Vagina (tissue), 2 donors: Measurements from ENCODE around the gene CCPG1. TPM values are rescaled to one million over a fixed set of nuclear protein-coding genes. Genes with fewer than 3 reads are reported as not detected.

Experiments
- DNase-seq, 2 donors: peaks; one replicate each; pipeline ENCODE4 v3.0.0-alpha.2; 2017; ENCODE audit errors: extremely low spot score in 2 of 2
- H3K27ac ChIP-seq: fragments of 200-600 bp; sonication (generic); one replicate; pipeline ENCODE4 v1.5.1; 2019
- H3K27me3 ChIP-seq: fragments of 200-600 bp; sonication (generic); one replicate; pipeline ENCODE4 v1.5.1; 2019
- H3K36me3 ChIP-seq, 2 donors: fragments of 200-600 bp; sonication (generic); one replicate each; pipeline ENCODE4 v1.5.1; 2017 to 2019
- H3K4me1 ChIP-seq: fragments of 200-600 bp; sonication (generic); one replicate; pipeline ENCODE4 v1.5.1; 2019
- H3K4me3 ChIP-seq, 2 donors: fragments of 200-600 bp; sonication (generic); 1 replicate in 1 of 2; 2 replicates in 1 of 2; pipeline ENCODE4 v1.5.1; 2016 to 2019
- H3K9me3 ChIP-seq: fragments of 200-600 bp; sonication (generic); one replicate; pipeline ENCODE4 v1.5.1; 2019
- POLR2A ChIP-seq, 2 donors: fragments of 450-650 bp; IDR thresholded peaks; one replicate each; pipeline ENCODE4 v1.6.1; 2017; ENCODE audit warnings: antibody characterized with exemption in 2 of 2, mild to moderate bottlenecking in 2 of 2, moderate library complexity in 2 of 2
- POLR2AphosphoS5 ChIP-seq, 2 donors: sonication (generic); formaldehyde crosslinking; IDR thresholded peaks; one replicate each; pipeline ENCODE4 v1.9.0; 2017; ENCODE audit warnings: antibody characterized with exemption in 2 of 2, mild to moderate bottlenecking in 2 of 2, low read depth in 1 of 2; ENCODE audit not compliant: insufficient read depth in 1 of 2
- intact Hi-C: fragments of 100-400 bp; cut with DNase I; formaldehyde crosslinking; loops from one replicate; pipeline ENCODE4 v1.15.1; 2023
- total RNA-seq: library from RNA; depleted of rRNA; stranded (reverse); fragments of >200 nt; gene quantifications from one replicate; pipeline ENCODE4 v1.2.3, GENCODE V29; 2016
- TF ChIP-seq, protein P1 (sequence below), 3 experiments: fragments of 450-650 bp in 2 of 3; fragments of 200-600 bp in 1 of 3; sonication (generic) in 1 of 3; IDR thresholded peaks; one replicate each; pipeline ENCODE4 v1.5.1; 2017 to 2019; ENCODE audit warnings: antibody characterized with exemption in 3 of 3, mild to moderate bottlenecking in 2 of 3, moderate library complexity in 2 of 3

Gene CCPG1
- total RNA-seq, 1 donor from 2014 or later = 23.1 TPM

DNA sequence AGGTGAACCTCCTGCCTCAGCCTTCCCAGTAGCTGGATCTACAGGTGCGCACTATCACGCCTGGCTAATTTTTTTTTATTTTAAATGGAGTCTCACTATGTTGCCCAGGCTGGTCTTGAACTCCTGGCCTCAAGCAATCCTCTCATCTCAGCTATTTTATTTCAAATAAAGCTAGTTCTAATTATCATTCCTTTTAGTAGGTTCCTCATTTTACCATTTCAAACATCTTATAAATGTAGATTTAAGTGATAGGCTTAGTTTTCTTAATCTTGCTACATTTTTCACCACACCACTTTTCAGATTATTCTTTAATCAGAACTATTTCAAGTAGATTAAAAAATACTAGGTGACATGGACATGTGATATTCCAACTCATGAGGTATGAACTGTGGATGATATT lies 58.9 kb downstream of the CCPG1 start:
- Histone ChIP-seq H3K27me3 (no peaks in the 10 kb centered on the region), H3K4me3 (no peak overlapping the region), H3K4me1 (peaks cover 4% of the 10 kb centered on the region), H3K36me3 (peaks cover 0 to 8% of the 10 kb centered on the region in 2 donors), H3K9me3 (no peaks in the 10 kb centered on the region), H3K27ac (no peak overlapping the region)
- DNase-seq = no peak
- intact Hi-C loops = no loop called here
- TF ChIP-seq POLR2AphosphoS5 (IDR thresholded peaks at IDR 0.05; ENCODE audit: insufficient read depth in 1 of 2, low read depth in 1 of 2) = no peak

DNA sequence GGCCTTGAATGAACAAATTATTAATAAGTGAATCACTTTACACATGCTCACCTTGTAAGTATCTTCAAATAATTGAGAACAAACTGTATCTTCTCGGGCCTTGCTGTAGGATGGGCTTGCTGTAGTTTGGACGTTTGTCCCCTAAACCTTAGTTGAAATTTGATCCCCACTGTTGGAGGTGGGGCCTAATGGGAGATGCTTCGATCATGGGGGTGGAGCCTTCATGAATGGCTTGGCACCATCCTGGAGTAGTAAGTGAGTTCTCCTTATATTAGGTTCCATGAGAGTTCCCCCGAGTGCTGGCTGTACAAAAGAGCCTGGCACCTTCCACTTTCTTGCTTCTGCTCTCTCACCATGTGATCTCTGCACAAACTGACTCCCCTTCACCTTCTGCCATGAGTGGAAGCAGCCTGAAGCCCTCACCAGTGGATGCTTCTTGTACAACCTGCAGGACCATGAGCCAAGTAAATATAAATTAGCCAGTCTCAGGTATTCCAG lies 59.8 kb downstream of the CCPG1 start:
- DNase-seq = no peak
- Histone ChIP-seq H3K4me1 (peaks cover 13% of the 10 kb centered on the region), H3K27ac (no peak overlapping the region), H3K4me3 (no peak overlapping the region), H3K9me3 (no peaks in the 10 kb centered on the region), H3K27me3 (no peaks in the 10 kb centered on the region), H3K36me3 (peaks cover 0 to 8% of the 10 kb centered on the region in 2 donors)
- intact Hi-C loops = no loop called here
- TF ChIP-seq POLR2A (IDR thresholded peaks at IDR 0.05) (no peak), POLR2AphosphoS5 (IDR thresholded peaks at IDR 0.05; ENCODE audit: insufficient read depth in 1 of 2, low read depth in 1 of 2) (no peak)
- TF ChIP-seq, protein P1, sequence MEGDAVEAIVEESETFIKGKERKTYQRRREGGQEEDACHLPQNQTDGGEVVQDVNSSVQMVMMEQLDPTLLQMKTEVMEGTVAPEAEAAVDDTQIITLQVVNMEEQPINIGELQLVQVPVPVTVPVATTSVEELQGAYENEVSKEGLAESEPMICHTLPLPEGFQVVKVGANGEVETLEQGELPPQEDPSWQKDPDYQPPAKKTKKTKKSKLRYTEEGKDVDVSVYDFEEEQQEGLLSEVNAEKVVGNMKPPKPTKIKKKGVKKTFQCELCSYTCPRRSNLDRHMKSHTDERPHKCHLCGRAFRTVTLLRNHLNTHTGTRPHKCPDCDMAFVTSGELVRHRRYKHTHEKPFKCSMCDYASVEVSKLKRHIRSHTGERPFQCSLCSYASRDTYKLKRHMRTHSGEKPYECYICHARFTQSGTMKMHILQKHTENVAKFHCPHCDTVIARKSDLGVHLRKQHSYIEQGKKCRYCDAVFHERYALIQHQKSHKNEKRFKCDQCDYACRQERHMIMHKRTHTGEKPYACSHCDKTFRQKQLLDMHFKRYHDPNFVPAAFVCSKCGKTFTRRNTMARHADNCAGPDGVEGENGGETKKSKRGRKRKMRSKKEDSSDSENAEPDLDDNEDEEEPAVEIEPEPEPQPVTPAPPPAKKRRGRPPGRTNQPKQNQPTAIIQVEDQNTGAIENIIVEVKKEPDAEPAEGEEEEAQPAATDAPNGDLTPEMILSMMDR (IDR thresholded peaks at IDR 0.05) = no peak

DNA sequence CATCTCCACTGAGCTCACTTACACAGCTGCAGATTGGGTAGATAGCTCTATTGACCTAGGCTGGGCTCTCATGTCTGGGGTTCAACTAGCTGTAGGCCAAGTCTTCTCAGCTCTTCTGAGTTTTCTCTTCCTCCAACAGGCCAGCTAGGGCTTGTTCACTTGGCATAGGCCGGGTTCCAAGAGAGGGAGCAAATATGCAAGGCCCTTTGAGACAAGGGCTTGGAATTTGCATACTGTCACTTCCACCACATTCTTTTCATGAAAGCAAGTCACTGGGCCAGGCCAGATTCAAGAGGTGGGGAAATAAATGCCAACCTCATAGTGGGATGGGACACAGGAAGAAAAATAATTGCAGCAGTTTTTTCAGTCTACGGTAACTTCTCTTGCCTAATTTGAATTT lies 64.0 kb downstream of the CCPG1 start:
- H3K27ac ChIP-seq = peak overlapping the region; percentile 10
- DNase-seq = no peak
- TF ChIP-seq POLR2AphosphoS5 (IDR thresholded peaks at IDR 0.05; ENCODE audit: insufficient read depth in 1 of 2, low read depth in 1 of 2) (no peak), POLR2A (IDR thresholded peaks at IDR 0.05) (no peak)
- TF ChIP-seq, protein P1 (IDR thresholded peaks at IDR 0.05) = no peak

DNA sequence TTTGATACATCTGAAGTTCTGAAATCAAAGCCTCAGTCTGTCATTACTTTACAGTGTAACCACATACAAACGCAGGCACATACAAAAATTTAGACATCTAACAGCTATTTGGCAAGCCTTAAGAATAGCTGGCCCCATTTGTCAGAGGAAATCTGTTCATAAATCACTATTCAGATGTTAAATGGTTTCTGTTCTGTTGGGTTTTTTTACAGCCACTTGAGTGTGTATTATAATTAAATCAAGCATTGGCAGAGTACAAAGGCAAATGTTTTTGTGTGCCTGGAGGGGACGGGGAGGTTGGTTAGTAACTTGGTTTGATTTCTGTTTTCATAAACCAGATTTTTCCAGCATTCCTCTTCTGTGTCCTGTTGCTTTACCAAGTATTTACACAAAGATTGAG lies 65.0 kb downstream of the CCPG1 start:
- TF ChIP-seq POLR2A (IDR thresholded peaks at IDR 0.05) = no peak
- TF ChIP-seq POLR2AphosphoS5 (IDR thresholded peaks at IDR 0.05; ENCODE audit: insufficient read depth in 1 of 2, low read depth in 1 of 2) = no peak
- TF ChIP-seq, protein P1 (IDR thresholded peaks at IDR 0.05) = no peak
- peaks cover 13% of the 10 kb centered on the region for H3K4me1 ChIP-seq
- peaks cover 0 to 2% of the 10 kb centered on the region in 2 donors for H3K36me3 ChIP-seq
- intact Hi-C loops = no loop called here
- H3K27me3 ChIP-seq = no peaks in the 10 kb centered on the region
- no peaks in the 10 kb centered on the region for H3K9me3 ChIP-seq
- no peak overlapping the region for H3K4me3 ChIP-seq
- H3K27ac ChIP-seq = no peak overlapping the region
- no peak for DNase-seq

More for the DNA sequence above, 64.0 kb downstream of the CCPG1 start:
- peaks cover 13% of the 10 kb centered on the region for H3K4me1 ChIP-seq
- H3K4me3 ChIP-seq = no peak overlapping the region
- no peaks in the 10 kb centered on the region for H3K27me3 ChIP-seq
- peaks cover 0 to 8% of the 10 kb centered on the region in 2 donors for H3K36me3 ChIP-seq
- no peaks in the 10 kb centered on the region for H3K9me3 ChIP-seq
- intact Hi-C loops = no loop called here

DNA sequence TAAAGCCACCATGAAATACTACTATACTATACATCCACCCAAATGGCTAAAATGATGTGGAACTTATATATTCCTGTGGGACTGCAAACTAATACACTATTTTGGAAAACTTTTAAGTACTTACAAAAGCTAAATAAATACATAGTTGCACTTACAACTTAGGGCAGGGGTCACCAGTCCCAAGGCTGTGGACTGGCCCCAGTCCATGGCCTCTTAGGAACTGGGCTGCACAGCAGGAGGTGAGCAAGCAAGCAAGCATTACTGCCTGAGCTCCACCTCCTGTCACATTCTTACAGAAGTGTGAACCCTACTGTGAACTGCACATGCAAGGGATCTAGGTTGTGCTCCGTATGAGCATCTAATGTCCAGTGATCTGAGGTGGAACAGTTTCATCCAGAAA lies 71.0 kb downstream of the CCPG1 start:
- H3K4me1 ChIP-seq = no peaks in the 10 kb centered on the region
- no peak overlapping the region for H3K27ac ChIP-seq
- DNase-seq = no peak
- TF ChIP-seq, protein P1 (IDR thresholded peaks at IDR 0.05) = no peak
- no peak for TF ChIP-seq POLR2AphosphoS5 (IDR thresholded peaks at IDR 0.05; ENCODE audit: insufficient read depth in 1 of 2, low read depth in 1 of 2)
- no peak overlapping the region for H3K4me3 ChIP-seq
- H3K36me3 ChIP-seq = peaks cover 0 to 5% of the 10 kb centered on the region in 2 donors
- no peaks in the 10 kb centered on the region for H3K27me3 ChIP-seq
- no peaks in the 10 kb centered on the region for H3K9me3 ChIP-seq
- intact Hi-C loops = no loop called here
